HG03097 (cell line): Measurements from ENCODE around the gene PLXNC1.
"Not testable (repeated sequence)": the region's sequence is repeated elsewhere in the genome, so short reads cannot be mapped to it uniquely, and the experiment has no call there.

Experiments
- ATAC-seq: cut with Tn5 transposase; IDR thresholded peaks from one replicate; pipeline ENCODE4 v1.9.1; 2021; ENCODE audit not compliant: unreplicated experiment, low FRiP score

The PLXNC1 gene

DNA sequence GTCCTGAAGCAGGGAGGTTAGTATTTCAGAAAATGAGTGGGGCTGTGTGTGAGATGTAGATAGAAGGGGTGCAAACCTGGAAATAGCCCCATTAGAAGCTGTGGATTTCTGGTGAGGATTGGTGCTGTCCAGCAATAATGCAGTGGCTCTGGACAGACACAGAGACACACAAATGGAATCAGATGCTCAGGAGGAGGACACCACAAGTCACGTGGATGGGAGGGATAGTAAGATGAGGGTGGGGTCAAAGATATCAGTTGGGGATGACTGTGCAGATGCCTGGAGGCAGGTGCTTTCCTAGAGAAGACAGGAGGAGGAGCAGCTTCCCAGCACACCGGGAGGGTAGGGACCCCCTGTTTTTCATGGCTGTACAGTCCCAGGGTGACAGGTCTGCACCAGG lies 136.5 kb downstream of the PLXNC1 start:
- ATAC-seq, result no peak

DNA sequence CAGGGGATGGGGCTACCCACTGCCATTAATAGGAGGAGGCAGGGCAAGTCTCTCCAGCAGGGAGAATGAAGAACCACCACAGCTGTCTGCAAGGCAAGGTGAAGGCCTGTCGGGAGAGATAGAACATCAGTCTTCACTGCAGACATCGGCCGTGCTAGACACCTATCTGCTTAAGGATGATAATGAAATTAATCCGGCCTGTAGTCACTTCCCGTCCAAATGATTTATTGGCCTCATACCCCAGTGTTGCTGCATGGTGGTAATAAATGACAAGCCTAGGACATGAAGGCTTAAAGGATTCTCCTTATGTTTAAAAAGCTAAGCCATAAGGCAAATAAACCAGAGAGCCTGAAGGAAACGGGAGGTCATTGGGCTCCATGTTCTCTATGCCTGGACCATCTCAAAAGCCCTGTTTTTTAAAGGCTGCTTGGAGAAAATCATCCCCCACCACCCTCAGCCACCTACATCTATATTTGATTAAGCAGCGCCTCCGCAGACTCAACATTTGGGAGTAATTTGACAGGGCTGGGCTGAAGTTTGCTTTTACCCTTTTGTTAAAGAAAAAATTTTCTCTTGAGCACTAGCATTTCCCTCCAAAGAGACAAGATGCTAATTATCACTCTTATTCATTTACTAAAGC lies 137.7 kb downstream of the PLXNC1 start:
- no peak for ATAC-seq

DNA sequence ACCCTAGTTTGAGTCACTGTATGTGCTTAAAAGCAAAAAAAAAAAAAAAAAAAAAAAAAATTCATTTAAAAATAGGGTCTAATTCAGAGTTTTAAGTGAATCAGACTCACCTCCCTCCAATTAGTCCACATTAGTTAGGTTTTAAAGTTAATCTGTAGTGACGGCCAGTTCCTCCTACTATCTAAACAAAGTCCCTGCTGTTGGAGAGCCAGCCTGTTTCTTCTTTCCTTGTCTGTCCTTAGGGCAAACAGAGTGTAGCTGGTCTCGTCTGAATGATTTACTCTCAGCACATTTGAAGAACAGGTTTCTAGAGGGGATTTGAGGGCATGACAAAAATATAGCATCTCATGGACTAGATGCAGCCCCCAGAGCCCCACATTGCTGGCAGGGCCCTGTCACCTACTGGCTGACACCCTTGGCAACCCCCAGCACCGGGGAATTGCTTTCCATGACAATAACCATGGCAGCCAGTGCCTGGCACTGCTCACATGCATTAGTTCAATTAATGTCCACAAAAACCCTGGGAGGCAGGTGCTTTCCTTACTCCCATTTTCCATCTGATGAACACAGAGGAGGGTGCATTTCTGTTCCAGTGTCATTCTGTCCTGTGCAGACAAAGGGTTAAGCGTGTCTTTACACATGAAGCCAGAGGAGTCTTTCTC lies 138.3 kb downstream of the PLXNC1 start:
- no peak for ATAC-seq

DNA sequence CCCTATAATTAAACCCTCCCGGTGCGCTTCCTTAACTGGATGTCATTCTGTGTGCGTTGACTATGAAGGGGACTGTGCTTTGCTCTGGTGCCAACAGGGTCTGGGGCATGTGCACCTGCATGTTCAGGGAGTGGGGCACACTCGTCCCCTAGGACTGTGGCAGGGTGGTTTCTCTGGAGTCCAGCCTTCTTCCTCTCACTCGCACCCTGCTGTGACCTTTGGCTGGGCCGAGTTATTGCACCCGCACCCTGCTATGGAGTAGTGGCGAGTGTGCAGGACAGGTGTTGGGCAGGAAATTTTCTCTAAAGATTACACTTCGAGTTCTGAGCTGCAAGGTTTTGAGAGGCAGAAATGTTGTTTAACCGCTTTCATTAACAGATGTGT lies 138.9 kb downstream of the PLXNC1 start:
- no peak for ATAC-seq

DNA sequence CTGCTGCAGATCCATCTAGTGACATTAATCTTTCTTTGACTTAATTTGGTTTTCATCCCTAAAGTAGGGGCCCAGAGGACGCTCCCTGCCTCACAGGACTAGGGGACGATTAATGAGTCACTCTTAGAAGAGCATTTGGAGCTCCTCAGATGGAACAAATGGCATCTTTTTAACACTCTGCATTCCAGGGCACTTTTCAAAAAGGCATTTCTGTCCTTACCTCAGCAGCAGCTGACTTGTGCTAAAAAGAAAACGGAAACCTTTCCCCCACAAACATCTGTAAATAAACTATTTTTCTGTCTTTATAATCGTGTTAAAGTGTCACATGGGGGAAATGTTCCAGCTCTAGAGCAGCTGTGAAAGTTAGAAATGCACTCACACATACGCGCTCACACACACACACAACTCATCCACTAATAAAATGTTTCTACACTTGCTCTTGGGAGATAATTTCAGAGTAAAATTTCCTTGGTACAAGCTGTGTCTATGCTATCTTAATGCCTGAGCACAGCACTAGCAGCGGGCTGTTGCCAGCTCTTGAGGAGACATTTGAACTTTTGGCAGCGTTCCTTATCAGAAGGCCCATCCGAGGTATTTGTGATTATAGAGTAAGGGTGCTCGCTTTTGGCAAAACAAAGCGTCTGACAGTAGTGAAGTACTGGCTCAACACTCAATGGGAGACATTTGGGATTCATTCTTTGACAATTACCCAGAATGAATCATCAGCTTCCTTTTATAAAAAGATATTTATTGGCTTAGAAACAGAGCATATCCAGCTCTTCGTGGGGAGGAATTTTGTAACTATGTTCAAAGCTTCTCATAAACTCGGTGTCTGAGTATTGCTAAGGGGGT lies 141.3 kb downstream of the PLXNC1 start:
- ATAC-seq, result no peak

DNA sequence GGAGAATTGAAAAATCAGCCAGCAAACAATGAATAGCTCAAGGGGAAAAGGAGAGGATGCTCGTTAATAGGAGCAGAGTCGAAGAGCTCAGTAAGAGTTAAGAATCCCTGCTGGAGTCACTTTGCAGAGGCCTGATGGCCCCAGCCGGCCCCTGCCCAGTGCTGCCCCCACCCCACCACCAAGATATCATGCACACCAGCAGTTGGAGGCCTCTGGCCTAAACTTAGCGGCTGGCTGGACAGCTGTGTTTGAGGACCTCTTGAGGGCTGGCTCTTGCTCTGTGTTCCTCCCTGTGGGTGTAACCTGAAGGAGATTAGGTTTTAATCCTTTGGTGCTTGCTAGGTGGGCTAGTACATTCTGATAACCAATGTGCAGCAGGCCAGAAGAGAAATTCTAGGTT lies 142.0 kb downstream of the PLXNC1 start:
- no peak for ATAC-seq

DNA sequence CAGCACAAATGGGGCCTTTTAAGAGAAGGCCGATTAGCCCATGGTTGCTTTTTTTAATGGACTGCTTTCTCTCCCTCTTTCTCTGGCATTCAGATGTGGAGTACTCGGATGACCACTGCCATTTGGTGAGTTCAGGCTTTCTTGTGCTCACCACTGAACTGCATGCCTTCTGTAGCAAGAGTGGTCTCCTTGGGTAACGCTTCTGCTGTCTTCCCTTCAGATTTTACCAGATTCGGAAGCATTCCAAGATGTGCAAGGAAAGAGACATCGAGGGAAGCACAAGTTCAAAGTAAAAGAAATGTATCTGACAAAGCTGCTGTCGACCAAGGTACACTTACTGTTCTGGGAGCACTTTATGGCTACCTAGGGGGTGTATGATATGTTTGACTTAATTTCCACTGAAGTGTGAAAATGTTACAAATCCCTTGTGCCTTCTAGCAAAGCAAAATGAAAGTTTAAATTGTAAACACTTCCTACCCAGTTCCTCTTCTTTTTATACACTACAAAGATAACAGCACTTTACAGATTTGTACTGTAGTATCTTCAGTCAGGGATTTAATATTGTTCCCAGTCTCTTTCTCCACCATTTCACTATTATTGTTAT lies 148.8 kb downstream of the PLXNC1 start:
- ATAC-seq, result no peak

DNA sequence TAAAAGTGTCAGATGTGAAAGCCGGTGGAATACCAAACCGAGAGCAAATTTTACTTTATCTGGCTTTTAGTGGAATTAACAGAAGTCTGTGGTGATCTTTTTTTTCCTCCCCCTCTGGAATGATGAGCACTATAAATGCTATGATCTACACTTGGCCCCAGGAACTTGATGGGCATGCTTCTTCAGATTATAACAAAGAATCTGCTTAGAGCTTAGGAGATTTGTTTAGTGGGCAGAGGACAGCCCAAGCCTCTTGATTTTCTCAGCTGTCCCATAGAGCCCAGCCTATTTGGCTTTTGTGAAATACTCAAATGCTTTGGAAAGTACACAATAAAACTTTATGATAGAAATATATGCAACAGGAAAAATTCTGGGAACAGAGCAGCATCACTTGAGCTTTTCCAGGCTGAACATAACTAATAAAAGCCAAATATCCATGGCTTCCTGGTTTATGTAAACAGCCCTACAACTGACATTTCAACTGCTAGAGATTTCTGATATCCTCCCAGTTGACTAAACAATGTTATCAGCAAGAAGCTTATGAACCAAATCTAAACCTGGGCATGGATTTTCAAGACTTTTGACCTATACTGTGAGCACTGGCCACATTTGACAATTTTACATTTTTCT lies 149.6 kb downstream of the PLXNC1 start:
- no peak for ATAC-seq

DNA sequence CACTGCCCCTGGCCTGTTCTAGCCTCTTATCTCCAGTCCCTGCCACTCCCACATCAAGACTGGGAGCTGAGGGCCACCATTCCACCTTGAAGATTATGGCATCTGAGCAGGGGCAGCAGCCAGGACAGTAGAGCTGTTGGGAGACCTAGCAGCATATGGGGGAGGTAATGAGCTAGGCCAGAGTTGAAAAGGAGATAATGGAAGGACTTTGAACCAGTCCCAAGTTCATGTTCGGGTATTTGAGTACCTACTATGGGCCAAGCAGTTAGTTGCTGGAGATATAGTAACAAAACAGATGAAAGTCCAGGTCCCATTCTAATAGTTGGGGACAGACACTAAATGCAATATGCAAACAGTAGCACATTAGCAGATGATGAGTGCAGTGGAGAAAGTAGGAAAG lies 151.5 kb downstream of the PLXNC1 start:
- ATAC-seq, result no peak

DNA sequence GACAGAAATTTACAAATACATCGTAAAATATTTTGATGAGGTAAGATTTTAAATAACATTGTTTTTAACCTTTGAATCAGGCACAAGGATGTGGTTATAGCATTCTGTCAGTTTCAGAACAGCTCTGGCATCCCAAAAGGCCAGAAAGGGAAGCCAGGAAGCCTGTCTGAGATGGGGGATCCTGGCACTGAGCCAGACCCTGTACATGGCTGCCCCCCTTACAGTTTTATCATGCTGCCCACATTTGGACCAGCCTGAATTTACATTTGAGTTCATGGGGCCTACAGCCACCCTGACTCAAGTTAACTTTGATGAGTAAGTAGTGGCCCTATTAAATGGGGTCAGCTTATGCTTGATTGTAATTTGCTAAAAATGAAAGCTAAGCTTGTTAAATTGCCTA lies 155.6 kb downstream of the PLXNC1 start:
- ATAC-seq, result no peak

DNA sequence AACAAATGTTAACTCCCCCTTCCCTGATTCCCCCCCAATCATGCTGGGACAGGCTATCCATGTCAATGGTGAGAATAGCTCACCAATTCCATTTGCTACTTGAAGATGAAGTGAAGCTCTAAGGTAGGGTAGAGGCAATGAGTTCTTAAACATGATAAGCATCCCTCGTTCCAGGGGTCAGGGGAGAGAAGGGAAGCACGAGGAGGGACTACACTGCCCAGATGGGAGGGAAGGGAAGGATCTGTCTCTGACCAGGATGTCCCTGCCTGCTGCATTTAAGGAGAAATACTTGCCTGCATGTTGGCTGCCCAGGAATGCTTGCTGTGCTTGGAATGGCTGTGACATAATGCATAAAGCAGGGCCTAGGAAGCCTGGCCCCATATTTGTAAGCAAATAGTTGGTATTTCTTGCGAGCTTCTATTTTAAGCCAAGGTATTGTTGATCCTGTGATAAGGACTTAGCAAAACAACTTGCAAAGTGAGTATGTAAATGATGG lies 156.2 kb downstream of the PLXNC1 start:
- ATAC-seq, result no peak

DNA sequence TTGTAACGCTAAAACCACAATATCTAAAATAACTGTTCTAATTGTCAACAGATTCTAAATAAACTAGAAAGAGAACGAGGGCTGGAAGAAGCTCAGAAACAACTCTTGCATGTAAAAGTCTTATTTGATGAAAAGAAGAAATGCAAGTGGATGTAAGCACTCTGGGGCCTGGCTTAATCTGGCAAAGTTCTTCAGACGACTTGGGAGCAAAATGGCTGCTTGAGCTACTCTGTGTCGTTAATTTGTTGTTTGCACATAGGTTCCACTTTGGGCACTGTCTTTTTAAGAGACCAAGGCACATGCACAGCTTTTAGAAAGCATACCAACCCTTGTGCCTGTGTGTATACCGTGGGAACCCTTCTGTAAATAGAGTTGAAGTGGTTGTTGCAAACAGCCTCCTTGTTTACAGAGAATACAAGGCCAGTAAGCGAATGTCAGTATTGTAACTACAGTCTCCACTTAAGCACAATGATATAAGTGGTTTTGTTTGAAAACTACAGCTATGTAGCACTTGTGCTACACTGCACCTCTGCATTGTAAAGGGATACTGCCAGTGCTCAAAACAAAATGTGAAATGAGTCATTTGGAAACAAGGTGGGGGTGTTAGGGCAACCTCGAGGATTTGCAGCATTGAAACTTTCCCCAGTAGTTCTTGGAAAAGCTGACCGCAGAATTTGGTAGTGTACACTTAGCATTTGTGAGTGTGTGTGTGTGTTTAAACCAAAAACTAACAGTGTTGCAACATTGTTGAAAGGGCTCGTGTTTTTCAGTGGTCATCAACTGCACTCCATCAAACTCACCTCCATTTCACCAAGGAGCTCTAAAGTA lies 157.0 kb downstream of the PLXNC1 start:
- no peak for ATAC-seq

DNA sequence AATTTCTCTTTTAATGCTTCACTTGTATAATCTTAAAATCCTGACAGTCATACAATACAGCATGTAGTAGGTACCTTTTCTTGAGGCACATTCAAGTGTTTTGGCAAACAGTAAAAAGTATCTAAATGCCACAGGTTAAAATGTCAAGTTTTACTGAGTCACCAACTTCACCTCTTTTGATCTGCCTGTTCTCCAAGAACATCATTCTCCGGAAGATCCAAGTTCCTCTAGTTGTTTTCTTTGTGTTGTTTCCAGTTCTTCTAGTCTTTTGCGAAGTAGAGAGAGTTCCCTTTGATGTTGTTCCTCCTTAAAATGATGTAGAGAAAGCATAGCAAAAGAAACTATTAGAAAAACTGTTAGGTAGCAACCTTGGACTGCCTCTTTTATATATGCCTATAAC lies 160.2 kb downstream of the PLXNC1 start:
- ATAC-seq, result no peak

DNA sequence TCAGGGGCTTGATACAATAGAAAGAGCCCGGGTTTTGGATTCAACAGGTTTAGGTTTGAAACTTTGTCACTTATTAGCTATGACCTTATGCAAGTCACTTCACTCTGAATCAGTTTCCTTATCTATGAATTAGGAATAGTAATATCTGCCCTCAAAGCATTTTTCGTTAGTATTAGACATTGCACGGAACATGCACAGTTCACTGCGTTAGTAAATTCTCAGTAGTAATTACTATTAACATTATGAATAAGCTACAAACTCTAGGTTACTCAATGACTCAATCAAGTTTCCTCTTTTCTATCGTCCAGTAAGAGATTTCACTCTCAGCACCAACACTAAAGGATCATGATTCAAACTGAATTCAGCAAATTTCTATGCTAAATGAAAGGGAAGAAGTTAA lies 161.0 kb downstream of the PLXNC1 start:
- peak; percentile 83 for ATAC-seq

DNA sequence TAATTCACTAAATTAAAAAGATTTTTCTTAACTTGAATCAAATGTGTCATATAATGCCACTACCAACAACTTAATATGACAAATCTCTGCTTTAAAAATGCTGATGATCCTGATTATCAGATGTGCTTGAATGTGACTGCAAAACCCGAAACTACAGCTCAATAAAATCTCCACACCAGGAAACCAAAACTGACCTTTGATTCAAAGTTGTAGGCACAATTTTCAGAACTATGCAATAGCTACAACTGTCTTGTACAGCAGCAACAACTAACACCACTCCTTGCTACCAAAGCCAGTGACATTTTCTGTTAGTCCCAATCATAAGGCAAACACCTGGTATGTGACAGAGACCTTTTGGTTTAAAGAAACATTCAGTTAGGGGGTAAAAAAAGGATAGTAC lies 164.0 kb downstream of the PLXNC1 start:
- ATAC-seq, result no peak

DNA sequence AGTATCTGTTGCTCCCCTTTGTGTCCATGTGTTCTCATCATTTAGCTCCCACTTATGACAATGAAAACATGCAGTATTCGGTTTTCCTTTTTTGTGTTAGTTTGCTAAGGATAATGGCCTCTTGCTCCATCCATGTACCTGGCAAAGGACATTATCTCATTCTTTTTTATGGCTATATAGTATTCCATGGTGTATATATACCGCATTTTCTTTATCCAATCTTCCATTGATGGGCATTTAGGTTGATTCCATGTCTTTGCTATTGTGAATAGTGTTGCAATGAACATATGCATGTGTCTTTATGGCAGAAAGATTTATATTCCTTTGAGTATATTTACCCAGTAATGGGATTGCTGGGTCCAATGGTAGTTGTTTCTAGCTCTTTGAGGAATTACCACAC lies 168.2 kb downstream of the PLXNC1 start:
- not testable (repeated sequence) for ATAC-seq

DNA sequence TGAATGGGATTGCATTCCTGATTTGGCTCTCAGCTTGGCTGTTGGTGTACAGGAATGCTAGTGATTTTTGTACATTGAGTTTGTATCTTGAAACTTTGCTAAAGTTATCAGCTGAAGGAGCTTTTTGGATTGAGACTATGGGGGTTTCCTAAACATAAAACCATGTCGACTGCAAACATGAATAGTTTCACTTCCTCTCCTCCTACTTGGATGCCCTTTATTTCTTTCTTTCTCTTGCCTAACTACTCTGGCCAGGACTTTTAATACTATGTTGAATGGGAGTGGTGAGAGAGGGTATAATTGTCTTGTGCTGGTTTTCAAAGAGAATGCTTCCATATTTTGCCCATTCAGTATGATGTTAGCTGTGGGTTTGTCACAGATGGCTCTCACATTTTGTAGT lies 169.8 kb downstream of the PLXNC1 start:
- ATAC-seq, result no peak

DNA sequence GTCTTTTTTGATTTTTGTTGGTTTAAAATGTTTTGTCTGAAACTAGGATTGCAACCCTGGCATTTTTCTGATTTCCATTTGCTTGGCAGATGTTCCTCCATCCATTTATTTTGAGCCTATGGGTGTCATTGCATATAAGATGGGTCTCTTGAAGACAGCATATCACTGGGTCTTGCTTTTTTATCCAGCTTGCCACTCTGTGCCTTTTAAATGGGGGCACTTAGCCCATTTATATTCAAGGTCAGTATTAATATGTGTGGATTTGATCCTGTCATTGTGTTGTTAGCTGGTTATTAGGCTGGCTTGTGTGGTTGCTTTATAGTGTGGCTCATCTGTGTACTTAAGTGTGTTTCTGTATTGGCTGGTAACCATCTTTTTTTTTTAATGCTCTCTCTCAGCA lies 171.7 kb downstream of the PLXNC1 start:
- ATAC-seq, result no peak

DNA sequence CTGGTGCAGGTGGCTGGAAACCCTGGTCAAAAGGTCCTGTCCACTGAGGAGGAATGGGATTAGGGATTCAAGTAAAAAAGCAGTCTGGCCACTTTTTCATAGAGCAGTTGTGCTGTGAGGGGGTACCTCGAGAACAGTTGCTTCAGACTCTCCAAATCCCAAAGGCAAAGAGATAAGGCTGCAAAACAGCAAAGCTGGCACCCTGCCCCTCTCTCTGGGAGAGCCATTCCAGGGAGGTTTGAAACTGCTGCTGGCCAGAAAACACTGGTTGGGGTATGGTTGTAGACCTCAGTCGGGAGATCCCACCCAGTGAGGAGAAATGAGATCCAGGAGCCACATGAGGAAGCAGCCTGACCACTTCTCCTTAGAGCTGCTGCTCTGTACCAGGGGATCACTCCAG lies 174.0 kb downstream of the PLXNC1 start:
- no peak for ATAC-seq

DNA sequence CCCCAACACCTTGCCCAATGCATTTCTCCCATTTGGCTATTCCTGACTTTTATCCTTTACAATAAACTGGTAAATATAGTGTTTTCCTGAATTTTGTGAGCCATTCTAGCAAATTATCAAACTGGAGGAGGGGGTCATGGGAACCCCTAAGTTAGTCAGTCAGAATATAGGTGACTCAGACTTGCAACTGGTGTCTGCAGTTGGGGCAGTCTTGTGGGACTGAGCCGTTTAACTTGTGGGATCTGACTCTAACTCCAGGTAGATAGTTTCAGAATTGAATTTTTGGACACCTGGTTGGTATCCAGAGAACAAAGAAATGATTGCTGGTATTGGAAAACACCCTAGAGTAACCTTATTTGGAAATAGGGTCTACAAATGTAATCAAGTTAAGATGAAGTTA lies 177.9 kb downstream of the PLXNC1 start:
- ATAC-seq, result no peak
